Naive thymus-derived CD4-positive, alpha-beta T cell (primary cell): ENCODE data around the gene CAPN5. TPM values are rescaled to one million over a fixed set of nuclear protein-coding genes. Genes with fewer than 3 reads are reported as not detected.

ENCODE experiments used
- ATAC-seq: fragments of 150-1000 bp; cut with Tn5 transposase; 2 replicates; pipeline ENCODE4 v1.10.0; 2021; ENCODE audit warnings: mild to moderate bottlenecking, moderate library complexity
- CTCF ChIA-PET: fragments of 350-600 bp; sonication (Branson Sonifier 250); formaldehyde crosslinking; loops from one replicate; lab custom pipeline; 2021; ENCODE audit warnings: antibody characterized with exemption; lab: Charles Lee
- POLR2A ChIA-PET: fragments of 350-600 bp; sonication (Branson Sonifier 250); formaldehyde crosslinking; loops from one replicate; lab custom pipeline; 2021; ENCODE audit warnings: antibody characterized with exemption, inconsistent platforms; lab: Charles Lee
- DNase-seq, 9 donors: peaks; one replicate each; pipeline versions ENCODE4 v3.0.0 to v3.0.0-alpha.2; 2020 to 2022; ENCODE audit warnings: mixed read lengths in 1 of 9
- H3K27ac ChIP-seq: one replicate; pipeline ENCODE4 v1.7.0; 2013; ENCODE audit warnings: mild to moderate bottlenecking, low read depth, low read length, moderate library complexity
- H3K27me3 ChIP-seq, 2 donors: one replicate each; pipeline ENCODE4 v1.7.0; 2013; ENCODE audit warnings: low read length in 2 of 2, mild to moderate bottlenecking in 2 of 2, moderate library complexity in 2 of 2; ENCODE audit not compliant: control insufficient read depth in 2 of 2, insufficient read depth in 2 of 2
- H3K36me3 ChIP-seq, 3 experiments: 1 replicate in 2 of 3; 2 replicates in 1 of 3; pipeline ENCODE4 v1.7.0; 2013; ENCODE audit warnings: low read length in 3 of 3, mild to moderate bottlenecking in 3 of 3, moderate library complexity in 1 of 3; ENCODE audit not compliant: insufficient read depth in 3 of 3, control insufficient read depth in 2 of 3
- H3K4me1 ChIP-seq, 2 donors: one replicate each; pipeline ENCODE4 v1.7.0; 2013; ENCODE audit warnings: low read length in 2 of 2, mild to moderate bottlenecking in 2 of 2, moderate library complexity in 1 of 2; ENCODE audit not compliant: control insufficient read depth in 2 of 2, insufficient read depth in 2 of 2
- H3K4me3 ChIP-seq: 2 replicates; pipeline ENCODE4 v1.7.0; 2013; ENCODE audit warnings: mild to moderate bottlenecking, low read length
- H3K9me3 ChIP-seq, 3 experiments: 1 replicate in 2 of 3; 2 replicates in 1 of 3; pipeline ENCODE4 v1.7.0; 2013; ENCODE audit warnings: low read length in 3 of 3; ENCODE audit not compliant: control insufficient read depth in 2 of 3
- H3K27ac Mint-ChIP-seq, 9 donors: one replicate each; pipeline ENCODE4 v1.8.0; 2020 to 2022; ENCODE audit warnings: mixed read lengths in 9 of 9, mild to moderate bottlenecking in 8 of 9, moderate library complexity in 5 of 9, inconsistent platforms in 2 of 9
- H3K27me3 Mint-ChIP-seq, 5 donors: one replicate each; pipeline ENCODE4 v1.8.0; 2021 to 2022; ENCODE audit warnings: mixed read lengths in 5 of 5, mild to moderate bottlenecking in 1 of 5
- H3K36me3 Mint-ChIP-seq, 5 donors: one replicate each; pipeline ENCODE4 v1.8.0; 2020 to 2022; ENCODE audit warnings: mixed read lengths in 5 of 5, mild to moderate bottlenecking in 3 of 5, inconsistent platforms in 1 of 5
- H3K4me1 Mint-ChIP-seq, 7 donors: one replicate each; pipeline ENCODE4 v1.8.0; 2020 to 2022; ENCODE audit warnings: mixed read lengths in 7 of 7, mild to moderate bottlenecking in 3 of 7, inconsistent platforms in 1 of 7
- H3K4me3 Mint-ChIP-seq, 10 donors: one replicate each; pipeline ENCODE4 v1.8.0; 2020 to 2022; ENCODE audit warnings: mild to moderate bottlenecking in 10 of 10, mixed read lengths in 10 of 10, moderate library complexity in 6 of 10, inconsistent platforms in 2 of 10
- H3K9me3 Mint-ChIP-seq, 11 donors: one replicate each; pipeline ENCODE4 v1.8.0; 2020 to 2022; ENCODE audit warnings: mixed read lengths in 11 of 11, mild to moderate bottlenecking in 4 of 11, inconsistent platforms in 1 of 11, moderate library complexity in 1 of 11
- intact Hi-C, 2 donors: fragments of 100-400 bp; cut with micrococcal nuclease; formaldehyde crosslinking; loops; one replicate each; pipeline ENCODE4 v1.15.1; 2023
- polyA plus RNA-seq, 2 donors: library from polyadenylated mRNA; unstranded; fragments of 300-500 nt; fragmentation: Illumina TruSeq; gene quantifications; one replicate each; pipeline ENCODE4 v1.2.3, GENCODE V29; 2021
- total RNA-seq, 6 experiments: library from RNA in 5 of 6; stranded (reverse) in 5 of 6; gene quantifications; 1 replicate in 5 of 6; 2 replicates in 1 of 6; pipeline ENCODE4 v1.2.3 and lab custom pipeline; 2021 to 2026

The CAPN5 gene
- total and polyA plus RNA-seq, 7 experiments from 2014 or later, result 0.94 to 5.8 (median 5.6) TPM

DNA sequence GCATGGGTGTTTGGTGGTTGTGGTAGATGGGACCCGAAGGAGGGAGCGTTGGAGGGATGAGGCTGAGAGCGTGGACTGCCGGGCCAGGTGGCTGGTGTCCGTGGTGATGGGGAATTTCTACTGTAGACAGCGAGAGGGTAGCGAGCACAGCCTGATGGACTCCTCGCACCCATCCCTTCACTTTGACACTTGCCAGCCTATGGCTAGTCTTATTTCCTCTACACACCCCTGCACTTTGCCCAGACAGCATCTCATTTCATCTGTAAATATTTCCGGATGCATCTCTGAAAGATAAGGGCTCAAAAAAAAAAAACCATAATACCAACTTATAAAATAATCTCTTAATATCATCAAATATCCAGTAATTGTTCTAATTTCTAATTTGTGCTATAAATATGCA lies 41.7 kb downstream of the CAPN5 start:
- ATAC-seq, result no peak
- Histone ChIP-seq H3K9me3 (no peaks in the 10 kb centered on the region), H3K36me3 (no peaks in the 10 kb centered on the region), H3K27me3 (no peaks in the 10 kb centered on the region), H3K4me3 (no peak overlapping the region), H3K4me1 (no peaks in the 10 kb centered on the region), H3K27ac (no peak overlapping the region)
- Mint-ChIP-seq H3K4me3 (no peak overlapping the region), H3K4me1 (peaks cover 0 to 2% (median 0%) of the 10 kb centered on the region in 7 donors), H3K36me3 (peaks cover 0 to 6% (median 0%) of the 10 kb centered on the region in 5 donors), H3K27ac (no peak overlapping the region), H3K27me3 (no peaks in the 10 kb centered on the region), H3K9me3 (no peaks in the 10 kb centered on the region)
- intact Hi-C loops, result no loop called here
- no peak for DNase-seq
- ChIA-PET POLR2A (no interaction called here), CTCF (no interaction called here)

- ChIA-PET CTCF (interaction anchor here (0.8 kb wide), 1 partner anchor 17 kb away, joined by 3 read pairs; no protein-coding TSS in a partner anchor), POLR2A (no interaction called here)
- no peak overlapping the region for H3K27ac Mint-ChIP-seq
- H3K4me3 Mint-ChIP-seq, result no peak overlapping the region
- H3K27me3 ChIP-seq, result no peaks in the 10 kb centered on the region
- peaks cover 0 to 3% (median 0%) of the 10 kb centered on the region in 7 donors for H3K4me1 Mint-ChIP-seq
- no peak overlapping the region for H3K27ac ChIP-seq
- no peaks in the 10 kb centered on the region for H3K4me1 ChIP-seq
- no peaks in the 10 kb centered on the region for H3K36me3 ChIP-seq
- ATAC-seq, result no peak
- no peak for DNase-seq
- H3K36me3 Mint-ChIP-seq, result no peaks in the 10 kb centered on the region
- no peaks in the 10 kb centered on the region for H3K27me3 Mint-ChIP-seq
- intact Hi-C loops, result no loop called here
- no peaks in the 10 kb centered on the region for H3K9me3 ChIP-seq
- no peaks in the 10 kb centered on the region for H3K9me3 Mint-ChIP-seq
- no peak overlapping the region for H3K4me3 ChIP-seq
These were observed 42.7 kb downstream of the CAPN5 start for GRCh38 chr11:77109236-77110019.

DNA sequence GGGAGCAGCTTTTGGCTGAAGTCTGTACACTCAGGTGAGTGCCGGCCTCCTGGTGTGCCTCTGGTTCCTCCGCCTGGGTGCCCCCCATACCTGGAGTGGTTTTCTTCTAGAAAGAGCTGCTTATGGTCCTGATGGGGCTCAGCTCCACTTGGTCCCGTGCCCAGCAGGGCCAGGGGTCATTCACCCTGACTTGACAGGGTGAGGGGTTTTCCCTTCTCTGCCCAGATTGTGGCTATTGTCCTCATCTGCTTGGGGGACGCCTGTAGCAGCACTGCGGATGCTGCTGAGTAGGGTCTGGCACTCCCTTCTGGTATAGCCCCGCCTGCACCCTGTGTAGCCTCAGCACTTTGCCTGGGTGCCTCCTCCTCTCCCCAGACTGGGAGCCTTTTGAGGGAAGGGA lies 44.1 kb downstream of the CAPN5 start:
- Histone ChIP-seq H3K4me1 (no peaks in the 10 kb centered on the region), H3K36me3 (no peaks in the 10 kb centered on the region), H3K27me3 (no peaks in the 10 kb centered on the region), H3K9me3 (no peaks in the 10 kb centered on the region), H3K4me3 (no peak overlapping the region), H3K27ac (no peak overlapping the region)
- no peaks in the 10 kb centered on the region for H3K36me3 Mint-ChIP-seq
- H3K4me1 Mint-ChIP-seq, result peaks cover 0 to 3% (median 0%) of the 10 kb centered on the region in 7 donors
- H3K27me3 Mint-ChIP-seq, result no peaks in the 10 kb centered on the region
- H3K4me3 Mint-ChIP-seq, result no peak overlapping the region
- DNase-seq (no peak), ATAC-seq (no peak)
- CTCF ChIA-PET, result interaction anchor here (1.7 kb wide), 1 partner anchor 19 kb away, joined by 4 read pairs; no protein-coding TSS in a partner anchor
- H3K27ac Mint-ChIP-seq, result no peak overlapping the region
- intact Hi-C loops, result no loop called here
- no peaks in the 10 kb centered on the region for H3K9me3 Mint-ChIP-seq
- POLR2A ChIA-PET, result no interaction called here

DNA sequence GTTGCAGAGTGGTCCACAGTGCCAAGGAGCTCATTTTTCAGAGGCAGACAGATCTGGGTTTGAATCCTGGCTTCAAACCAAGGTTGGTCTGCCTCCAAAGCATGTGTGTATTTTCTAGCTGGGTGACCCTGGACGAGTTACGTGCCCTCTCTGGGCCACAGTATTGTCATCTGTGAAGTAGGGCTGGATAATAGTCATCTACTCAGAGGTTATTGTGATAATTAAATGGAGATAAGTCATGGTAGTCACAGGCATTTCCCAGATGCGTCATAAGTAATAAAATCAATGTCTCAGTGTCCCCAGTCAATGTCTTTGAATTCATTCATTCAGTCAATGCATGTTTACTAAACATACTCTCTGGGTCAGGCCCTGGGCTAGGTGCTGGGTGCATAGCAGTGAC lies 44.5 kb downstream of the CAPN5 start:
- no peaks in the 10 kb centered on the region for H3K4me1 ChIP-seq
- Mint-ChIP-seq H3K27ac (no peak overlapping the region), H3K9me3 (no peaks in the 10 kb centered on the region), H3K36me3 (no peaks in the 10 kb centered on the region), H3K4me3 (no peak overlapping the region), H3K27me3 (no peaks in the 10 kb centered on the region), H3K4me1 (peaks cover 0 to 3% (median 0%) of the 10 kb centered on the region in 7 donors)
- H3K27ac ChIP-seq, result no peak overlapping the region
- H3K4me3 ChIP-seq, result no peak overlapping the region
- no peak for DNase-seq
- H3K27me3 ChIP-seq, result no peaks in the 10 kb centered on the region
- CTCF ChIA-PET, result interaction anchor here (1.7 kb wide), 1 partner anchor 20 kb away, joined by 4 read pairs; no protein-coding TSS in a partner anchor
- no peaks in the 10 kb centered on the region for H3K36me3 ChIP-seq
- H3K9me3 ChIP-seq, result no peaks in the 10 kb centered on the region
- no peak for ATAC-seq
- POLR2A ChIA-PET, result no interaction called here
- intact Hi-C loops, result no loop called here

DNA sequence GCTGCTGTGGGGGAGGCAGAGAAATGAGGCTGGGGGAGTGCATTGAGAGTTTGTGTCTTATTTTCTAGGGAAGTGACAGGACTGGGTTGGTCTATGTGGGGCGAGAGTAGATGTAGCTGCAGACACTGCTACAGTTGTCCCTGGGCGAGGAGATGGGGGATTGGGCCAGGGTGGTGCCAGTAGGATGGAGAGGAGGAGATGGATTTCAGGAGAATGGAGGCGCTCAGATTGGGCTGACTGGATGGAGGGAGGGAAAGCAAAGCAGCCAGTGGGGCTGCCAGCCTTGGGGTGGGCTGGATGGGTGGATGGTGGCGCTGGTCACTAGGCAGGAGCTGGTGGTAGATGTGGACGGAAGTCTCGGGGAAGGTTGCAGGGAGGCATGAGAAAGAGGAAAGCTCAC lies 45.2 kb downstream of the CAPN5 start:
- H3K4me3 Mint-ChIP-seq, result no peak overlapping the region
- H3K27me3 Mint-ChIP-seq, result no peaks in the 10 kb centered on the region
- no peaks in the 10 kb centered on the region for H3K4me1 ChIP-seq
- POLR2A ChIA-PET, result no interaction called here
- no peaks in the 10 kb centered on the region for H3K9me3 ChIP-seq
- CTCF ChIA-PET, result interaction anchor here (1.7 kb wide), 1 partner anchor 20 kb away, joined by 4 read pairs; no protein-coding TSS in a partner anchor
- no peaks in the 10 kb centered on the region for H3K36me3 ChIP-seq
- H3K36me3 Mint-ChIP-seq, result no peaks in the 10 kb centered on the region
- peak overlapping the region in 2 of 9 donors; percentile 39 to 49 for H3K27ac Mint-ChIP-seq
- H3K27me3 ChIP-seq, result no peaks in the 10 kb centered on the region
- intact Hi-C loops, result no loop called here
- no peak overlapping the region for H3K27ac ChIP-seq
- DNase-seq (no peak), ATAC-seq (no peak)
- H3K4me3 ChIP-seq, result no peak overlapping the region
- no peaks in the 10 kb centered on the region for H3K9me3 Mint-ChIP-seq
- H3K4me1 Mint-ChIP-seq, result peaks cover 0 to 3% (median 0%) of the 10 kb centered on the region in 7 donors

- Mint-ChIP-seq H3K9me3 (no peaks in the 10 kb centered on the region), H3K36me3 (no peaks in the 10 kb centered on the region), H3K27ac (peak overlapping the region in 1 of 9 donors; percentile 68), H3K4me1 (peaks cover 0 to 3% (median 0%) of the 10 kb centered on the region in 7 donors), H3K4me3 (no peak overlapping the region), H3K27me3 (no peaks in the 10 kb centered on the region)
- POLR2A ChIA-PET, result no interaction called here
- Histone ChIP-seq H3K9me3 (no peaks in the 10 kb centered on the region), H3K4me3 (no peak overlapping the region), H3K27me3 (no peaks in the 10 kb centered on the region), H3K27ac (no peak overlapping the region), H3K4me1 (no peaks in the 10 kb centered on the region), H3K36me3 (no peaks in the 10 kb centered on the region)
- intact Hi-C loops, result loop anchor here in 1 of 2 donors (1.0 kb wide), 1 partner anchor 66 kb away; no protein-coding TSS in a partner anchor
- no peak for DNase-seq
- CTCF ChIA-PET, result interaction anchor here (1.0 to 1.3 kb wide), 2 partner anchors 30 to 66 kb away, joined by 3 read pairs; no protein-coding TSS in a partner anchor
- ATAC-seq, result no peak
These were observed 46.0 kb downstream of the CAPN5 start for GRCh38 chr11:77112641-77113381.
